MCF 10A (cell line): ENCODE results near the gene COL26A1. TPM values are rescaled to one million over a fixed set of nuclear protein-coding genes. Genes with fewer than 3 reads are reported as not detected.

ENCODE experiments used
- BruUV-seq: library from RNA; stranded (reverse); fragments of 400-500 nt; replicated peaks from 2 replicates; lab custom pipeline; 2021; lab: Mats Ljungman, UMichigan
- CTCF ChIA-PET: fragments of 300-600 bp; sonication (Branson Sonifier 250); formaldehyde crosslinking; extraction: SDS; loops from one replicate; lab custom pipeline; 2021; ENCODE audit warnings: antibody characterized with exemption, inconsistent platforms; lab: Yijun Ruan, JAX
- POLR2A ChIA-PET: fragments of 300-600, 350-650 bp; sonication (Branson Sonifier 250); formaldehyde crosslinking; extraction: SDS; loops from one replicate; lab custom pipeline; 2020; ENCODE audit warnings: antibody characterized with exemption, inconsistent platforms; lab: Yijun Ruan, JAX
- DNase-seq: peaks from one replicate; pipeline ENCODE4 v3.0.0-alpha.2; 2018; ENCODE audit not compliant: unreplicated experiment
- H3K27ac Mint-ChIP-seq: one replicate; pipeline ENCODE4 v1.8.0; 2022; ENCODE audit warnings: mild to moderate bottlenecking, low read depth, mixed read lengths; ENCODE audit not compliant: unreplicated experiment
- H3K27me3 Mint-ChIP-seq: one replicate; pipeline ENCODE4 v1.8.0; 2022; ENCODE audit warnings: mixed read lengths; ENCODE audit not compliant: insufficient read depth, unreplicated experiment
- H3K36me3 Mint-ChIP-seq: one replicate; pipeline ENCODE4 v1.8.0; 2022; ENCODE audit warnings: mild to moderate bottlenecking, moderate library complexity, mixed read lengths; ENCODE audit not compliant: insufficient read depth, unreplicated experiment
- H3K4me1 Mint-ChIP-seq: one replicate; pipeline ENCODE4 v1.8.0; 2022; ENCODE audit warnings: mixed read lengths; ENCODE audit not compliant: insufficient read depth, unreplicated experiment
- H3K4me3 Mint-ChIP-seq: one replicate; pipeline ENCODE4 v1.8.0; 2022; ENCODE audit warnings: mild to moderate bottlenecking, moderate library complexity, mixed read lengths; ENCODE audit not compliant: unreplicated experiment
- H3K9me3 Mint-ChIP-seq: one replicate; pipeline ENCODE4 v1.8.0; 2022; ENCODE audit warnings: mixed read lengths; ENCODE audit not compliant: unreplicated experiment
- CTCF ChIP-seq: fragments of 200-600 bp; IDR thresholded peaks from one replicate; pipeline ENCODE4 v1.8.0; 2022; ENCODE audit warnings: antibody characterized with exemption, mild to moderate bottlenecking; ENCODE audit not compliant: unreplicated experiment
- intact Hi-C: fragments of 100-400 bp; cut with micrococcal nuclease; formaldehyde crosslinking; loops from 2 replicates; pipeline ENCODE4 v1.14.1; 2022
- total RNA-seq: library from RNA; stranded (reverse); gene quantifications from 2 replicates; pipeline ENCODE4 v1.2.3, GENCODE V29; 2022

COL26A1 gene
- total RNA-seq, 1 experiment from 2014 or later = not detected

- ChIA-PET POLR2A (no interaction called here), CTCF (interaction anchor here (1.3 to 1.5 kb wide), 2 partner anchors 22 to 25 kb away, joined by 3 to 5 read pairs; no protein-coding TSS in a partner anchor)
- no peaks in the 10 kb centered on the region for H3K4me1 Mint-ChIP-seq
- H3K36me3 Mint-ChIP-seq = no peaks in the 10 kb centered on the region
- no peak overlapping the region for H3K27ac Mint-ChIP-seq
- intact Hi-C loops = no loop called here
- no TSS peak for BruUV-seq
- DNase-seq = no peak
- no peaks in the 10 kb centered on the region for H3K9me3 Mint-ChIP-seq
- H3K4me3 Mint-ChIP-seq = no peak overlapping the region
- no peak for TF ChIP-seq CTCF
- peaks cover 25% of the 10 kb centered on the region for H3K27me3 Mint-ChIP-seq
Observed at GRCh38 chr7:101386177-101386557, 23.5 kb downstream of the COL26A1 start.

- Mint-ChIP-seq H3K36me3 (no peaks in the 10 kb centered on the region), H3K27me3 (peaks cover 23% of the 10 kb centered on the region), H3K4me1 (no peaks in the 10 kb centered on the region), H3K27ac (no peak overlapping the region), H3K4me3 (no peak overlapping the region), H3K9me3 (no peaks in the 10 kb centered on the region)
- ChIA-PET POLR2A (no interaction called here), CTCF (interaction anchor here (0.6 to 1.5 kb wide), 3 partner anchors 22 to 84 kb away, joined by 3 to 5 read pairs (median 3); no protein-coding TSS in a partner anchor)
- TF ChIP-seq CTCF = no peak
- BruUV-seq = no TSS peak
- DNase-seq = no peak
- intact Hi-C loops = no loop called here
Observed at GRCh38 chr7:101386558-101387231, 24.0 kb downstream of the COL26A1 start.

GRCh38 chr7:101390901-101391301 lies 28.2 kb downstream of the COL26A1 start:
- POLR2A ChIA-PET = no interaction called here
- no TSS peak for BruUV-seq
- Mint-ChIP-seq H3K9me3 (no peaks in the 10 kb centered on the region), H3K4me3 (no peak overlapping the region), H3K27me3 (peaks cover 31% of the 10 kb centered on the region), H3K27ac (no peak overlapping the region), H3K4me1 (no peaks in the 10 kb centered on the region), H3K36me3 (no peaks in the 10 kb centered on the region)
- TF ChIP-seq CTCF = no peak
- CTCF ChIA-PET = no interaction called here
- DNase-seq = no peak
- intact Hi-C loops = no loop called here

- ChIA-PET POLR2A (no interaction called here), CTCF (interaction anchor here (0.9 kb wide), 1 partner anchor 20 kb away, joined by 3 read pairs; no protein-coding TSS in a partner anchor)
- DNase-seq = no peak
- H3K27ac Mint-ChIP-seq = no peak overlapping the region
- no peak for TF ChIP-seq CTCF
- peaks cover 39% of the 10 kb centered on the region for H3K27me3 Mint-ChIP-seq
- H3K9me3 Mint-ChIP-seq = no peaks in the 10 kb centered on the region
- H3K4me3 Mint-ChIP-seq = no peak overlapping the region
- H3K36me3 Mint-ChIP-seq = no peaks in the 10 kb centered on the region
- intact Hi-C loops = no loop called here
- H3K4me1 Mint-ChIP-seq = no peaks in the 10 kb centered on the region
- no TSS peak for BruUV-seq
Observed at GRCh38 chr7:101391991-101392390, 29.3 kb downstream of the COL26A1 start.
